HG03097 (cell line): ENCODE data around the gene PNPLA8.
"Not testable (repeated sequence)": the region's sequence is repeated elsewhere in the genome, so short reads cannot be mapped to it uniquely, and the experiment has no call there.

Source experiments
- ATAC-seq: cut with Tn5 transposase; IDR thresholded peaks from one replicate; pipeline ENCODE4 v1.9.1; 2021; ENCODE audit not compliant: unreplicated experiment, low FRiP score

PNPLA8 gene

GRCh38 chr7:108535257-108535656 lies 9.3 kb upstream of the PNPLA8 start:
- no peak for ATAC-seq

GRCh38 chr7:108533712-108534111 lies 7.8 kb upstream of the PNPLA8 start:
- ATAC-seq = no peak

- no peak for ATAC-seq
Observed at GRCh38 chr7:108529341-108529740, 3.4 kb upstream of the PNPLA8 start.

GRCh38 chr7:108528183-108528712 lies 2.3 kb upstream of the PNPLA8 start:
- ATAC-seq = no peak

GRCh38 chr7:108526768-108527017 lies 758 bp upstream of the PNPLA8 start:
- no peak for ATAC-seq

GRCh38 chr7:108525327-108525984 lies 479 bp downstream of the PNPLA8 start:
- peak; percentile 49 for ATAC-seq

DNA sequence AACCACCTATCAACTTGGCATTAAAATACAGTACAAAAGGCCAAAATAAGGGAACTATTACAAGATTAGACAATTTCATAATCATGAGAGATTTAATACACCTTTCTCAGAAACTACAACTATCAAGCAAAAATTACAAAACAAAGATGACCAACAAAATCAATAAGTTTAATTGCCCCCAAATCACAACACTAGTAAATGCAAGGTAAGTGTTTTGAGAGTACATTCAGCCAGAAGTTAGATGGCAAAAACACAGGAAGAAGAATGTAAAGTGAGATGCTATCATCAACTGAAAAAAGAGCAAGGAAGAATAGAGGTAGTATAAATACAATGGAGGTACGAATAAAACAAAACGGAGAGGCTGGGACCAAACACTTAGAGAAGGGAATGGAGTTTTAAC lies 3.2 kb downstream of the PNPLA8 start:
- ATAC-seq = no peak

GRCh38 chr7:108517951-108518350 lies 8.0 kb downstream of the PNPLA8 start:
- ATAC-seq = no peak

DNA sequence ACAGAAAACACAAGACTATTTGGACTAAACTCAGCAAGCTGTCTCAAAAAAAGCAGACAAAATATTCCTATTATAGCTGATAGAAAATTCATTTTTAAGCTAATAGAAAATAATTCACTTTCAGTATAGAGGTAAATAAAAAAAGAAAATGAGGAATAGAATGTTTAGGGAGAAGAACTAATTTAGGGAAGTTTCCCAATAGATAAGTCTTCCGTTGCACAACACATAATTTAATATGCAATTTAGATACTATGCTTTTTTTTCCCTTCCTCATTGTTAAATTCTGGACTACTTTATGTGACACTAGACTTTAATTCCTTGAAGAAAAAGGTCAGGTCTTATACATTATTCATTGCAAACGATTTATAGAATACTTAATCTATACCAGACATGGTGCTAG lies 10.3 kb downstream of the PNPLA8 start:
- no peak for ATAC-seq

GRCh38 chr7:108515013-108515412 lies 10.9 kb downstream of the PNPLA8 start:
- no peak for ATAC-seq

DNA sequence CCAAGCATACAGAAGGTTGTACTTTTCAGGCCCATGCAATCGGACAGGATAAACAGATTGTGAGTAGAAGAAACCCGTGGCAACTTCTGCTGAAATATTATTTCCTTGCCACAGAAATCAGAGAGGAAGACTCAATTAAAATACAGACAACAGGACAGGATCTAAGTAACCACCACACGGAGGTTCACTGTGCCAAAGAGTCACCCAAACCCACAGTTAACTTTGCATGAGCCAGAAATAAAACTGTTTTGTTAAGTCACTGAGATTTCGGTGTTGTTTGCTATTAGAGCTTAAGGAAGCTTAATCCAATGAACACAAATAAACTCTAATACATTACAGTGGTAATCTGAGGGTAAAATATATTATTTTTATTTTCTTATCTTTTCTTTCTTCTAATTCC lies 14.0 kb downstream of the PNPLA8 start:
- ATAC-seq = no peak

DNA sequence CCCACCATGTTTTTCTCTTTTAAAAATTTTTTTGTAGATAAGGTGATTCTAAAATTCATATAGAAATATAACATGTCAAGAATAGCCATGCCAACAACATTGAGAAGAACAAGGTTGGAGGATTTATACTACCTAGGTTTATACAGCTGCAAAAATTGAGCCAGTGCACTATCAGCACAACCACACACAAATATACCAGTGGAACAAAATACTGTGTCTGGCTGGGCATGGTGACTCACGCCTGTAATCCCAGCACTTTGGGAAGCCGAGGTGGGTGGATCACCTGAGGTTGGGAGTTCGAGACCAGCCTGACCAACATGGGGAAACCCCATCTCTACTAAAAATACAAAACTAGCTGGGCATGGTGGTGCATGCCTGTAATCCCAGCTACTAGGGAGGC lies 21.4 kb downstream of the PNPLA8 start:
- not testable (repeated sequence) for ATAC-seq

DNA sequence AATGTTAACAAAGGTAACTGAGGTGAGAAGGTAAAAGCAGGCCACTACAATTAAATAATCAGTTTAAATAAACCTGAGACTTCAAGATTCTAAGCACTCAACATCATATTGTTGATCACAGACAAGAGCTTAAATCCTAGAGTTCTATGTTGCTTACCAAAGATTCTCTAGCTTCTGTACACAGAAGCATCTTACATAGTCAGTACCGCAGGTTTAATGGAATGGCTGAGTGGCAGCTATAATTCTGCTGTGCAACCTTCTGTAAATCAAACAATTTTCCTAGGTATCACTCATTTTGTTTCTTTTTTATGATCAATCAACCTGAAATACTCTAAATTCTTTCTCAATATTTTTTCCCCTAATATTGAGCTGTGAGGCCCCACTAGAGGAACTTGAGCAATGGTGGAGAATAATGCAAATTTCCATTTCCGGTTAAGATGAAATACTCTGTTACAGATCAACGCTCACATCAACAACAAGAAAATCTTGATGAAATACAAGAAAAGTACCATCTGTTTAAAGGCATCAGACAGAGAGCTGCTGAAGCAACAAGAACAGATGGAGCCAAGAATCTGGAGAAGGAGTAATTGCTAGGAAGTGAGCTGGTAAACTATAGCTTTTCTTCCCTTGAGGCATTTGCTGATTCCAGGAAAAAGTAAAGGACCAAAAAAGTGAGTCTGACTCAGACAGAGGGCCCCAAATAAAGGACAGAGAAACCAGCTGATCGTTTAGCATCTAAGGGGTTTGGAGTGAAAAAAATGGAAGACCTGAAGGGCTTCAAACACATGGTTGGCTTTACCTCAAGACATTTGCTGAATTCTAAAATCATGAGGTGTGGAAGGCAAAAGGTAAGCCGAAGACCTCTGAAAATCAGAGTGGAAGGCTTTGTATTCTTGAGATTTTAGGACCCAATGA lies 22.6 kb downstream of the PNPLA8 start:
- ATAC-seq = peak; percentile 77

GRCh38 chr7:108499566-108499965 lies 26.4 kb downstream of the PNPLA8 start:
- no peak for ATAC-seq

GRCh38 chr7:108498481-108498880 lies 27.5 kb downstream of the PNPLA8 start:
- ATAC-seq = no peak

DNA sequence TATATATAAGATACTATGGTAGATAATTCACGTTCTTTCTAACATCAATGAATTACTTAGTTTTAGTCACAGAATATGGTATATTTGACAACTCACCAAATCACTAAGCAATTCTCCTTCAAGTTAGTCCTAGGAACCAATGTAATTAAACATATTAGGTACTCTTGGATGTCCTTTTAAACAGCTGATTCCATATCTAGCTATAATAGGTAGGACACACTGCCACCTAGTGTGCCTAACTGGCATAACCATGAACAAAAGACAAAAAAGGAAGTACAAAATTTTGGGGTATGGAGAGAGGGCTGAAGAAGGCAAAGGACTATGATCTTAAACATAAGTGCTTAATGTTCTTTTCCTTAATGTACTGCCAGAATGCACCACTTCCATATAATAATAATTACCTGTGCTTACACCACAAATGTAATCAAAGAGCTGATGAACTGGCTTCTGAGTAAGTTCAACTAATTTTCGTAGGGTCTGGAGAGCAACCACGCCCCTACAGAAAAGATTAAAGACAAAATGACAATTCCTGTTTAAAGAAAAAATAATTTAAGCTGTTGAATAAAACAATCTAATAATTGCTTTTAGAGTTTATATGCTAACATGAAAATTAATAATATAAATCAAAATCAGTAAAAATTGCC lies 28.7 kb downstream of the PNPLA8 start:
- ATAC-seq = no peak

- ATAC-seq = no peak
Observed at GRCh38 chr7:108492742-108493141, 33.2 kb downstream of the PNPLA8 start.

DNA sequence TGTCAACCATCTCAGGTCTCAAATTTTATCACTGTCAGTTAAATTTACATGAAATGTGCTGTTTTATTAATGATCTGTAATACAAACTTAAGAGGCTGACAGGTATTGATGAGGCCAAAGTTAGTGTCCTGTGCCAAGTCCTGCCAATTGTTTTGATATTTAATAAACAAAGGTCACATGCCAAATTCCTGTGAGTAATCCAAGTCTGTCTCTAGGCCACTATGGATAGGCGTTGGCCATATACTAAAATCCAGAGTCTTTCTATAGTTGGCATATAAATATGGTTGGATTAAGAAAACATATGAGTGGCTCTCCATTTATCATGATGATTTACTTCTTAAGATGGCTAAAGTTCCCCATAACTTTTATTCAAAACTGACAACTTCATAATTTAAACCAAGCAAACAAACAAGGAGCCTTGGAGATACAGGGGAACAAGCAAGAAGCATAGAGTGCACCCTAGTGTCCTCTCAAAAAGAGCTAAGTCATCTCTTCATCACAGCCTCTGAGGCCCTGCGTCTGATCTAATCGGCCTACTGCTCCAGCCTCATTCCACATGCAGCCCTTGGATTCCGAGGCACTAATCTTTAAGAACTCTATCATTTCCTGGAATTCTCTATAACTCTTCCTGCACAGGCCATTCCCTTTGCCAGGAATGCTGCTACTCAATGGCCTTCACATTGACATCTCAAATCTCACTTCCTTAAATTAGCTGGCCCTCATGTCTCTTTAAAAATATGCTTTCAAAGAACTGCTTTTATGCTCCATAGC lies 37.0 kb downstream of the PNPLA8 start:
- no peak for ATAC-seq

DNA sequence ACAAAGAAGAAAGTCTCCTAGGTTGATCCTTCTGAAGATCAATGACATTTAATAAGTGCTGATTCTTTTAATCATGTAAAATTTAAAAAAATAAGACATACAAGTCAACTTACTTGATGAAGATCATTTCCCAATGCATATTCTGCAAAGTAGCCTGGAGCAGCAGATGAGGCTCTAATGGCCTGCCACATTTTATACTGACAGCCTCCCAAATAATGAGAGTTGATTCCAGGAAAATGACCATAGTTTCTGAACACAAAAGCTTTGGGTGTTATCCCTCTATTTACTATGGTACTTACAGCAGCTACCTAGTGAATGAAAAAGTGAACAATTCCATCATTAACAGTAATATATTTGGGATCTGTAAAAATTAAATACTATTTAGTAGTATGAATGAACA lies 38.3 kb downstream of the PNPLA8 start:
- ATAC-seq = no peak

- ATAC-seq = no peak
Observed at GRCh38 chr7:108486291-108486966, 39.5 kb downstream of the PNPLA8 start.
